NCI-H1048 (cell line): Measurements from ENCODE around the gene MTERF4.

Source experiments
- DNase-seq: peaks from one replicate; lab custom pipeline; 2025; lab: John Stamatoyannopoulos, UW

MTERF4 gene

DNA sequence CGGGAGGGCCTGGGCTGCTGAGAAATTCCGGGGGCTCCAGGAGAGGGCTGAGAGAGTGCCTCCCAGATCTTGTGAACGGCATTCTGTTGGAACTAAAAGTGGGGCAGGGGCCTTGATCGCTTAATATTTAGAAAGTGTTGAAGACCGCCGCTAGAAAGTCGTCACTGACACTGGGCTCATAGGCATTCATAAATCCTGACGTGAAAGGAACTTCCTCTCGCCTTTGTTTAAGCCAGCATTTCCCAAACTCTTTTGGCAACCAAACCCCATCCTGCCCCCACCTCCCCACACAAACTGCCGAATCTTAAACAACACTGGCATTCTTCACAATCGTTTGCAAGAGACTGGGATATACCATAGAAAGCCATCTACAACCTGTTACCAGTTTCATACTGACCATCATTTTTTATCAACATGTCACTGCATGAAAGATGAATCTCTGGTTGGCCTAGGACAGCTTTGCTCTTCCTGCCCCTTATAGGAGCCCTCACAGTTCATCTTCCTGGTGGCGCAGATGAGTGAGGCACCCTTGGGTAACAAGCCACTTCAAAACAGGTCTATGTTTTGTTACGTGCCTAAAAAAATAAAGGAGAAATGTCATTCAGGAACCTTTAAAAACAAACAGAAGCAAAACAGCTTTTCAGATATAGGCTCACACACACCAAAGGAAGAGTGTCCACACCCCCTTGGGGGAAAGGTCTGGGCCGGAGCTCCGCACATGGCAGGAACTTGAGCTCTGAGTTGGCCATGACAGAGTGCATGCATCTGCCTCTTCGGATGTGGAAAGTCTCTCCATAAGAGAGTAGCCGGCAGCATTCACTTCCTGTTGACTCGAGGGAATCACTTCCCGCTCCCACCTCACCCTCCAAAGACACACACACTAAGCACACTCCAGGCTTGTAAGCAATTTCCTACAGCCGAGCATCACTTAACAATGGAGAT is 13.0 kb downstream of the MTERF4 start:
- DNase-seq = no peak

DNA sequence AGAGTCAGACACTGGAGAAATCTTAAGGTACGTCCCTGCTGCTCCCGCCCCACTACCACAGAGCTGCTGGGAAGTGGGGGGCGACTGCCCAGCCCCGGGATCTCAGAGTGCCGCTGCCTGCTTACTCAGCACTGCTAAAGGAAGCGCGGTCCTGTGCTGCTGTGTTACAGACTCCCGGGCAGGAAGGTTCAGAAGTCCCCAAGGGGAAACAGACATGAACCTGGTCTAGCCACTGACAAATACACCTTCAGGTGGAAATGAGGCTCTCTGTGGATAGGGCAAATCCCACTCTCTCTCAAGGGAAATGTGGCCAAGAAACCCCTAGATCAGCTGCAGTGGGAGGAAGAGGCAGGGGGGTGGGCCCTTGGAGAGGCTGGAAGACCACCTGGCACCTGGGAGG is 13.7 kb downstream of the MTERF4 start:
- no peak for DNase-seq

DNA sequence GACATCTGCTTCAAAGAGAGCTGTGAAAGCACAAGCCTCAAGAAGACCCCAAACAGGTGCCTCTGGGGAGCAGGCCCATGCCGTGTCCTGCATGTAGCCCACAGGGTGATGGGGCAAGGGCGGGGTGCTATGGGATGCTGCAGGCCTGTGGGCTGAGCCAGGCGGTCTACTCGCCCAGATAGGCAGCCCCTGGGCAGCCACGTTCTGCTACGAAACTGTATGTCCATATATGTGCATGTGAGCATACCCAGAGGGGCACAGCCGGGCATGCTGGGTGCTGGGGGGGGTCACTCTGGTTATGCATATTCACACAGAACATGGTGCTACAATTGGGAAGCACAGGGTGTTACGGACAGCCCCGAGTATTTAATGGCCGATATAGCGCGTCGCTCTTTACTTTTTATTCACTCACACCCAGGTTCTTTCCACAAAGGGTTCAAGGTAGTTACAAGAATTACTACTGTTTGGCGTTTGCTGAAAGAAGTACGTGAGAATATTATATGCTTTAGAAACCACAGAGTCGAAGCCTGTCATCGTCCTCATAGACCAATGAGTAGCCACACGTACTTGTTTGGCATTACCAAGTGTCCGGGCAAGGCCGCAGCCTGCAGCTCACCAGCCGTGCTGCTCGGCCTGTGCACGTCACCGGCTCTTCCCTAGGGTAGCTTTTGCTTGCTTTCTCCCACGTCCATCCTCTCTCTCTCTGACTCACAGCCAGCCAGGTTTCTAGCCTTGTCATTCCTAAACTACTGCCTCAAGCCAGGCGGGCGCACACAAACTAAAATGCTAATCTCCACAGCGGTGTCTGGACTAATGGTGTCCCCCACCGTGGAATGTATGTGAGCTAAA is 14.4 kb downstream of the MTERF4 start:
- DNase-seq = no peak

DNA sequence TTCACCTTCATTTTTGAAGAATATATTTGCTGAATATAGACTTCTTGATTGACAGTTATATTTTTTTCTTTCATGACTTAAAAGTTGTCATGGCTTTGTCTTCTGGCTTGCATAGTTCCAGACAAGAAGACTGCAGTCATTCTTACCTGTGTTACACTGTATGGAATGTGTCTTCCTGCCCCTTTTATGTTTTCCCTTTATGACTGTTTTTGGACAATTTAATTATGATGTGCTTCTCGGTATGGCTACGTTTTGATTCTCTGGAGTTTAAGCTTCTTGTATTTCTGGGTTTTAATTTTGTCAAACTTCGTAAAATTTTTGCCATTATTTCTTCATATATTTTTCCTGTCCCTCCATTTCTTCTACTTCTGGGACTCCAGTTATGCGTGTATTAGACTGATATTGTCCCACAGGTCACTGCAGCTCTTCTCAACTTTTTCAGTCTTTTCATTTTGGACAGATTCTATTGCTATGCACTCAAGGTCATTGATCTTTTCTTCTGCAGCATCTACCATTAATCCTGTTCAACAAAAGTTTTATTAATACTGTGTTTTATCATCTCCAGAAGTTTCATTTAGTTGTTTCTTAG is 17.1 kb downstream of the MTERF4 start:
- no peak for DNase-seq

DNA sequence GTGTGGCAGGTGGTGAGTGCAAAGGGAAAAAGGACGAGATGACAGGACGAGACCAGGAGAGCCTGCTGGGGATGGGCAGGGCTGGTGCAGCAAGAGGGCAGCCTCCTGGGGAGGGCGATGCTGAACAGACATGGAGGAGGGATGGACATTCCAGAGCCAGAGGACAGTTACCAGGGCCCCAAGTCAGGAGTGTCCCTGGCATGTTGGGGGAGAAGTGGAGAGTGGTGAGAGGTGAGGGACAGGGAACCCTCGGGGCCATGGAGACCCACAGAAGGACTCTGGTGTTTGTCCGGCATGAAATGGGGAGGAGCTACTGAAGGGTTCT is 19.0 kb downstream of the MTERF4 start:
- DNase-seq = no peak

DNA sequence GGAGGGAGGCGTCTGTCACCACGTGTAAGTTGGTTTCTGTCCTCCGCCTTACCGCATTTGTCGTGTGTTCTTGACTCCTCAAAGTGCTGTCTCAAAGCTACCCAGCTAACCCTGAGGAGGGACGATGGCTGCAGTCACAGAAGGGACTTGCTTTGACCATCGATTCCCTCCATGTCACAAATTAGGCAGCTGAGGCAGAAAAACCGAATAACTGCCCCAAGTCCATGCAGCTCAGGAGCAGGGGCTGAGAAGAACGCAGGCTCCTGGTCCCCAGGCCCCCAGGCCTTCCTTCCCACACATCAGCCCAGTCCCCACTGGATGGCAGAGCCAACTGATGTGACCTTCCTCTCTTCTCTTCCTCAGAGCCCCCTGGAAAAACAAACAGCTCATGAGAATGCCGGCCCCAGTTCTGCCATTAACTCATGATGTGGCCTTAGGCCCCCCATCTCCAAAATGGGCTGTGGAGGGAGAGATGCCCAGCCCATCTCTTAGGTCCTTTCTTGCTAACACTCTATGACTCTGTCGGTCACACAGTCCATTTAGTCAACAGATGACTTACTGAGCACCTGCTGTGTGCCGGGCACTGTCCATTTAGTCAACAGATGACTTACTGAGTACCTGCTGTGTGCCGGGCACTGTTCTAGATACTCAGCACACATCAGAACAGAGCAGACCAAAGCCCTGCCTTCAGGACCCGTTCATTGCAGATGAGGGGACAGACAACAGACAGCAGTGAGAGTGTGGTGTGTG is 19.6 kb downstream of the MTERF4 start:
- no peak for DNase-seq

DNA sequence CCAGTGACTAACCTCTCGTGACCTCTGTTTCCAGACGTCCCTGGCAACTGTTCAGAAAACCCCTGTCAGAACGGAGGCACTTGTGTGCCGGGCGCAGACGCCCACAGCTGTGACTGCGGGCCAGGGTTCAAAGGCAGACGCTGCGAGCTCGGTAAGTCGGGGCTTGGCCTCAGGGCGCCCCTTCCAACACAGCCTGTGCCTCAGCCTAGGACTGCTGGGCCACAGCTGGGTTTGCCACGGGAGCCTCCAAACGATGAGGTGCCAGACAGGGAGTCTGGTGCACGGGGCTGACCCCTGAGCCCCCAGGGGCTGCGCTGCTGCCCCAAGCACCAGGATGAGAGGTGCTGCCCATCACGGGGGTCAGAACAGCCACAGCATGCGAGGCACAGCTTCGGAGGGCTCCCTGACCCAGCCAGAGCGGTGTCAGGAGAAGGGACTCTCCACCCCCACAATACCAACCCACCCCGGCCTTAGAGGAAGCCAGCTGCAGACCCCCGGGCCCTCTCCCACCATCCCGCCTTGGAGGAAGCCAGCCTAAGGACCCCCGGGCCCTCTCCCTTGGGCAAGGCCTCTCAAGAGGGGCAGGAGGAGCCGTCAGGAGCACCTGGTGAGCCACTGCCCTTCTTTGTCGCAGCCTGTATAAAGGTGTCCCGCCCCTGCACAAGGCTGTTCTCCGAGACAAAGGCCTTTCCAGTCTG is 20.3 kb downstream of the MTERF4 start:
- no peak for DNase-seq

DNA sequence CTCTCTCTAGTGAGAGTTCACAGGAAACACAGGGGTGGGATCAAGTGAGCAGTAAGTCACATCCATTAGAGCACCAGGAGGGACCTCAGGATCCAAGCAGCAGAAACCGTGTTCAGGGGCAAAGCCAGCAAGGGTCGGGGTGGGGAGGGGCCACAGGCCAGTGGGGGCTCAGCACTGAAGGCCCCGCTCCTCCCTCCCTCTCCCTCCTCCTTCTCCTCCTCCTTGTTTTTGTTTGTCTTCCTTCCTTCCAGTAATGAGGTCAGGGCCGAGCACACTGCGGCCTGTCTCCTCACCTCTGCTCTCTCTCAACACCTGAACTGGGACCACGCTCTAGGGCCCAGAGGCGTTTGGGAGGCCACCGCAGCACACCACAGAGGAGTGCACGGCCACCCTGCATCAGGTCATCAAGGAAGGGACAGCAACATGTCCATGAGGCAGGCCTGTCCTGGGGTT is 20.9 kb downstream of the MTERF4 start:
- no peak for DNase-seq

DNA sequence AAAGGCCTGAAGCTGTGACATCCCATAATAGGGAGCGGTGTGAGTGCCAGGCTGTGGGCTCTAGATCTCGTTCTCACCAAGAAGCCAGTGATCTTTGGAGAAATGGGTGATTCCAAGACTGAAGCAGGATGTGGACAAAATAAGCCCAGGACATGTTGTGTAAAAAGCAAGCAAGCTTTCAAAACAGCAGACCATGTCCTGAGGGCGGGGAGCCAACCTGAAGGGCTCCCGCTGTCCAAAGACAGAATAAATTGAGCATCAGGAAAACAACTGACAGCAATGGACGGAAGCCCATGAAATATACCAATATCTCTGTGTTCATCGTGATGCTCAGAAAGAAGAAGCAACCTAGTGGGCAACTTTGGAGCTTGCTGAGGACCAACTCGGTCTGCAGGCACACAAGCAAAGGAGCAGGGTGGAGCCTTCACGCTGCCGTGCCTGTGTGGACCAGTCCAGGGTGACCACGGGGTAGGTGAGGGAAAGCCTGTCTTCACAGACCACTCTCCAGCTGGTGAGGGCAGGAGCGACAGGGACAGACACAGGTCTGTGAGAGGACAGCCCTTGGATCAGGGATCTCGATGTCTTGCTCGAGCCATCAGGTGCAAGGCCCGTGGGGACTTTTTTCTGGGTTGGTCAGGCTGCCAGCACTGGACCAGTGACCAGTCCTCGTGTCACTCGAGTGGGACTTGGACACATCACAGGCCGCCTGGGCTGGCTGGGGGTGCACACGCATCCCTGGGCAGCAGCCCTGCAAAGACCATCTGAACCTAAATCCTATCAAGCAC is 21.5 kb downstream of the MTERF4 start:
- no peak for DNase-seq

DNA sequence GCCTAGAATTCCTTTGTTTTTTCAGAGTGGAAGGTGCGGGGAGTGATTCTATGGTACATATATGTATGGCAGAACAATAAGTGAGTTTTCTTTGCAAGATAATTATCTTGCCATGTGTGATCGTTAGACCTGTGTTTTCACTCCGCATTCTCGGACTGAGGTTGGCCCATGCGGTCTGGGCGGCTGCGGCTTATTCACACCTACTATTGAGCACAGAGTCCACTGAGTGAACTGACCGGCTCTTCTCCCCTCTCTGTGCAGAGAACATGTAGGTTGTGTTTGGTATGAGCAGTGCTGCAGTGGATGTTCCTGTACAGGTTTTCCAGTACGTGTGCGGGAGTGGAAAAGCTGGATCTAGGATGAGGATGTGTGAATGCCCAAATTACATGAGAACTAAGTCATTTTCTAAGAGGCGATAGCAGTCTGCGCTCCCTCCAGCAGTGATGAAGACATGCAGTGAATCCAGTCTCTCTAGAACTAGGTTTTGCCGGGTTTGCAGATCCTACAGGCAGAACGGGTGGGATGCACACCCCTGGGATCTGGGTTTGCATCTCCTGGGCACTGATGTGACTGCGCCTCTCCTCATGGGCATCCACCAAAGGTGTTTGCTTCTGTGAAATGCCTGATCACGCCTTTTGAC is 27.1 kb downstream of the MTERF4 start:
- DNase-seq = no peak

DNA sequence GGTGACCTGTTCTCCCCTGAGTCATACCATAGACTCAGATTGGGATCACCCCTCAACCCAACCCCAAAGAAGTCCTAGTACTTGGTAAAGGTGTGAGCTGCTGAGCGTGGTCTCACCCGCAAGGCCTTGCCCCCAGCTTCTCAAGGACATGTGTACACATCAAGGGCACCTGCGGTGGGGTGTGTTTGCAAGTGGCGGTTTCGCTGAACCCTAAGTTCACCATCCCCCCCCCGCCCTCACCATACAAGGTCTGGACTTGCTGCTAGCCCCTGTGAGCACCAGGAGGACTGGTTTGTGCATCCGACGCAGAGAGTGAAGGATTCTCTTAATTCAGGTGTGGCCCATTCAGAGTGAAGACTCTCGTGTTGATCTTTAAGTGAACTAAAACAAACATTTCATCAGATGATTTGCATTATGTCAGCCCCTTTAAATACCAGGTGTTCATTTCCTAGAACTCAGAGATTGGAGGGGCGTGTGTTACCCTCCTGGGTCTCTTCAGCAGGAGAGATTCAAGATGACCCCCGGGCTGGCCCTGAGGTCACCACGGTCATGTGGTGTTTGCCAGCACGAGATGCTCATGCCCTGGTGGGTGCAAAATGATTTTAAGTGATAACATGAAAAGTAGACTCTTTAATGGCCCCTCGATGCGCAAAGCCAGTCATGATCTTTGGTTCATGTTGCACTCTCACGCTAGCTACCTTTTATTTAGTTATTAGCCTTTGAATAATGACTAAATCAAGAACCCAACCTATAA is 27.8 kb downstream of the MTERF4 start:
- DNase-seq = no peak

DNA sequence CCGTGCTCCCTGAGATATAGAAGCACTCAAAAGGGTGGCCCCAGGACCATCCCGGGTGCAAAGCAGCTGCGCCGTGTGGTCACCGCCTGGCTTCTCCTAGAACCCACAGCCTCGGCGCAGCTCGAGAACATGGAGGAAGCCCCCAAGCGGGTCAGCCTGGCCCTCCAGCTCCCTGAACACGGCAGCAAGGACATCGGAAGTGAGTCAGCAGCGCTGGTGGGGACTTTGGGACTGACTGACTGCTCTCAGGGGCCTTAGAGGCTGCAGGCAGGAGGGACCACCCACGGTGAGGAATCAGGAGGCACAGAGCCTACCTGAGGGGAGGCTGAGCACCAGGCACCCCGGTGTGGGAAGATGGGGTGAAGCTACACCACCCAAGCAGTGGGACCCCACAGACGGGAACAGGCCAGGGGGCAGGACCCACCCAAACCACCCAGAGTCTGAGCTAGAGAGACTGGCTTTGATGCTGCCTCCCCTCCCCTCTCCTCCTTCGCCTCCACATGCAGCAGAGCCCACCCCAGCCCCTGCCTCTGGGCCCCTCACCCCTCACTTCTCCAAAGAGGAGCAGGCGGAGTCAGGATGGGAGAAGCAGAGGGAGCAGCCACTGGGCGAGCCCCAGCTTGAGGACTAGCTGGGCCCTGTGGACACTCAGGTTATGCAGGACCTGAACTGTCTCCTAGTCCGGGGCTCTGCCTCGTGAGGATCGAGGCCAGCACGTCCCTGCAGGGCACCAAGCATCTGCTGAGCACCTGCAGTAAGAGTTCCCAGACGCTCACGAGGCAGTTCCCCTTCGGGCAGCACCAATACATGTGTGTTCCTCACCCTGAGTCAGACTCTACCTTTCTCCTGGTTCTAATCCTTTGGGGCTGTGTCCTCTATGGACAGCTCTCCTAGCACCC is 28.7 kb downstream of the MTERF4 start:
- DNase-seq = no peak

DNA sequence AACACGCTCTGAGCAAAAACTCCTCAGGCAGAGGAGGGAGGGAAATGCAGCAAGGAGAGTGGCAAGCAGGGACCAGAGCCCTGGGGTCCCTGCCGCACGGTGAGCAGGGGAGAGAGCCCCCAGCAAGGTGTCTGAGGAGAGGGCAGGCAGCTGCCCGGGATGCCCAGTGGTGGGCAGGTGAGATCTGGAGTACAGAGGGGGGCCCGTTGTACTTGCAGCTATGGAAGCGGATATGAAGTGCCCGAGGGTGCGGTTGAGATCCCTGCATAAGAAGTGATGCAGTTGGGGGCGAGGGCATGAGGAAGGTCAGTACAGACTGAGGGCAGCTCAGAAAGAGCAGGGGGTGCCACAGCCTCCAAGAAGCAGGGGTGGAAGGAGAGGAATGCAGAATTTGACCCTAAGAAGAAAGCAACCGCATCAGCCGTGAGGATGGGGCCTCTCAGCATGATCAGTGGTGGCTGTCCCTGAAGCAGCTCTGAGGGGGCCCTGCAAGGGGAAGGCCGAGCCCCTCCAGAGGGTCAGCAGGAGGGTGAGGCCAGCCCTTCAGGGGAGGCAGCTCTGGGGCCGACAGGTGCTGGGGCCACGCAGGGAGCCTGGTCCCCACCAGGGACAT is 29.4 kb downstream of the MTERF4 start:
- no peak for DNase-seq

DNA sequence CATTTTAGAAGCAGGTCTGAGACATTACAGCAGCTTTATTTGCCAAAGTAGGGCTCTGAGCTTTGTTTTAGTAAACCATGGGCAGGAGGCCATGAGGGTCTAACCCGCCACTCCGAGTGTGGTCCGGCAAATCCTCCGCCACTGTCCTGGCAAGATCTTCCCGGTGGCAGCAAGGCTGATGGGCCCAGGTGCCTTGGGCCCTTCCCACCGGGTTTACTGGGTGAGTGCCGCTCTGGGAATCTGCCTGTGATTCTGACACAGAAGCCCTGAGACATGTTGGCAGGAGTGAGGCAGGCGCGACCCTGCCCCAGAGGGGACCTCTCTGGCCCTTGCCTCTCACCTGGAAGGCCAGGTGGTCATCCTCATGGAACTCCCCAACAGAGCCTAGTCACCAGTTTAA is 29.9 kb downstream of the MTERF4 start:
- DNase-seq = no peak

DNA sequence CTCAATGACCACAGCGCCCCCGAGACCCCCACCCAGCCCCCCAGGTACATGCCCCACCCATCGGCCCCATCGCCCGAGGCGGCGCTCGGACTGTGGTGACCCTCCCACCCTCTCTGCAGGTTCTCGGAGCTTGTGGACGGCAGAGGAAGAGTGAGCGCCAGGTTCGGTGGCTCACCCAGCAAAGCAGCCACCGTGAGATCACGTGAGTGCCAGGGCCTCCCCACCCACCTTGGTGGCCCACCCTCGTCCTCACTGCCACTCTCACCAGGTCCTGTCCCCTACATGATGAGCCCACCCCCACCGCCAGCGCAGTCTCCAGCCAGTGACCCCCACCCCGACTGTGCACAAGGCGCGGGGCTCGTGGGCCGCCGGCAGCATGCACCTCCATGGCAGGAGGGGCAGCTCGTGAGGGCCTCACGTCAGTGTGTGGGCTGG is 30.4 kb downstream of the MTERF4 start:
- no peak for DNase-seq

DNA sequence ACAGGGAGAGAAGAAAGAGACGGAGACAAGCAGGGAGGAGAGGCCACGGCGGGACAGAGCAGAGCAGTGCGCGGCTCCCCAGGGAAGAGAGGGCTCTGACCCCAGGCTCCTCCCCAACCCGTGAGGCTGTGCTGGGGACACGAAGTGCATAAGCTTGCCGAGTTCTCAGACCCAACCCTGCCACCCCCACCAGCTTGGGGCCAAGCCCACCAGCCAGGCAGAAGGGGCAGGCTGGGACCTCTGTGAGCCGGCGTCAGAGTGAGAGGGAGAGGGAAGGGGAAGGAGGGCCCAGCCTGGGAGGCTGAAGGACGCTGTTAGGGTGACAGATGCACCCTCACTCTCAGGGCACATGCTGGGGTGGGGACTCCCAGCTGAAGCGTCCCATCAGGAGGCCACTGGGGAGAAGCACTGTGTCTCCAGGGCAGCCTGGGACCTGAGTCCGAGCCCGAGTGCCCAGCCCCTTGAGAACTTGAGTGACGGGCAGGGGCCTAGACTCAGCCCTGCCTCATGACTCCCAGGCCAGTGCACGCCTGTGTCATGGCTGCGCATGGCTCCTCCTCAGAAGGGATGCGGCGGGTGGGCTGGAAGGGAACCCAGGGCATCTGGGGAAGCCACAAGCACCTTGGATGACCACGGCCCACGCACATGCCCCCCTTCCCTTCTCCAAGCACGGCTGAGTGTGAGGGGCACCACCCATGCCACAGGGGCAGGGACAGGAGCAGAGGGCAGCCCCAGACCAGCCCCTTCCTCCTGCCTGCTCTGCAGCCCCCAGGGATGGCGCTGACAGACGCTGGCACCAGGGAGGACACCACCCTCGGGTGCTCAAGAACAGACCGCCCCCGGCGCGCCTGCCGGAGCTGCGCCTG is 31.0 kb downstream of the MTERF4 start:
- DNase-seq = no peak

DNA sequence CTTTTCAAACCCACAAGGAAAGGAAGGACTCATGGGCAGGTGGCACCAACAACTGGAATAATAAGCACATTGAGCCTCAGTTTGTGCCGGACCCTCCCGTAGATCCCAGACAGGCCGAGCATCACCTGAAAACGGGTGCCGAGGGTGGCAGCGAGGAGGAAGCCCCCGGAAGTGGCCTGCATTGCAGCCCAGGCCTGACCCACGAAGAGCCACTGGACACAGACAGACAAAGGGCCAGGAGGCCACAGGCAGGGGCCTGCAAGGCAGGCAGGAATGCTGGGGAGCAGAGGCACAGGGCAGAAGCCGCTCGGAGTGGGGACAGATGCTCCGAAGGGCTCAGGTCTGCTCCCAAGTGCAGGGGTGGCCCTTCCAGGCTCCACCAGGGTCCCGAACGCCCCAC is 31.7 kb downstream of the MTERF4 start:
- DNase-seq = no peak
